GM18520 (cell line): ENCODE data around the gene CRTC2.
"Not testable (repeated sequence)": the region's sequence is repeated elsewhere in the genome, so short reads cannot be mapped to it uniquely, and the experiment has no call there.

Experiments used
- ATAC-seq: cut with Tn5 transposase; IDR thresholded peaks from one replicate; pipeline ENCODE4 v1.9.1; 2021; ENCODE audit not compliant: unreplicated experiment

CRTC2 gene

DNA sequence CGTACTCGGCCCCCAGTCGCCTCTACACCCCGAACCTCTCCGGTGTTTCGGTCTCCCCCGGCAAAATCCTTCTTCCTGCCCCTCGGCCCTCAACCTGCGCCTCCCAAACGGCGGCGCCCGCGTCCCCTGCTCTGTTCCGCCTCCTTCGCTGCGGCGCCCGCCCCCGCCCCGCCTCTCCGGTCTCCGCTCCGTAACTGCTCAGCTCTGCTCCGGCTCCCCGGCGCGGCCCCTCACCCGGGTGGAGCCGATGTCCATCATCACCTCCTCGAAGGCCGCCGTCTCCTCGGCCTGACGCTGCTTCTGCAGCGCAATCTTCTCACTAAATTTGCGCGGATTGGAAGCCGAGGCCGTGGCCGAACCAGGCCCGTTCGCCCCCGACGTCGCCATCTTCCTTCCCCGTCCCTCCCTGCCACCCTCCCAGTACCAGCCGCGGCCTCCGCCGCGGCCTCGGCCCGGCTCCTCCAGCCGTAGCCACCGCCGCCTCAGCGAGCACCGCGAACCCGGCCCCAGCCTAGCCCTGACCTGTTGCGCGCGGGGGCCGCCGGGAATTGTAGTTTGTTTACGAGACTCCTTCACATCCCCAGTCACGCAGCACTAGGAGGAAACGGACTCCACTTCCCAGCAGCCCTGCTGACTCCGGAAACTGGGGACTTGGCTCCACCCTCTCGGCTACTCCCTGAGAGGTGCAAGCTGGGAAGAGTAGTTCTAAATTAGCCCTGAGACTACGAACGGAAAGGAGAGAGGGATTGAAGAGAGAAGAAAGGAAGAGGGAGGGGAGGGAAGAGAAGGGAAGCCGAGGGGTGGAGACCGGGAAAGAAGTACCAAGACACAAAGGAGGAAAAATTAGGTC lies at the start of gene CRTC2:
Gene CRTC2 (minus strand): TSS at position 502 of the 850 bp plus-strand sequence. CDS start 115 bp downstream, at position 387.
- peak; percentile 68 for ATAC-seq

DNA sequence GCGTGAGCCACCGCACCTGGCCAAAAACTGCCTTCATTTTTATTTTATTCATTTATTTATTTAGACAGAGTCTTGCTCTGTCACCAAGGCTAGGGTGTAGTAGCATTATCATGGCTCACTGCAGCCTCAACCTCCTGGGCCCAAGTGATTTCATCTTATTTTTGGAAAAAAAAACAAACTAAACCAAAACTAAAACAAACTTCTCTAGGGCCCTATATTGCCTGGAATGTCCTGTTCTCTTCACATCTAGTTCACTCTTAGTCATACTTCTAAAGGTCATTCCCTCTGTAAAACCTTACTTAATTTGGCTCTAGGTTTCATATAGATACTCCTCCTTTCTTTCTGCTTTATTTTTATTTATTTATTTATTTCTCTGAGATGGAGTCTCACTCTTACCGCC lies 47.7 kb upstream of the CRTC2 start:
- ATAC-seq: no peak

DNA sequence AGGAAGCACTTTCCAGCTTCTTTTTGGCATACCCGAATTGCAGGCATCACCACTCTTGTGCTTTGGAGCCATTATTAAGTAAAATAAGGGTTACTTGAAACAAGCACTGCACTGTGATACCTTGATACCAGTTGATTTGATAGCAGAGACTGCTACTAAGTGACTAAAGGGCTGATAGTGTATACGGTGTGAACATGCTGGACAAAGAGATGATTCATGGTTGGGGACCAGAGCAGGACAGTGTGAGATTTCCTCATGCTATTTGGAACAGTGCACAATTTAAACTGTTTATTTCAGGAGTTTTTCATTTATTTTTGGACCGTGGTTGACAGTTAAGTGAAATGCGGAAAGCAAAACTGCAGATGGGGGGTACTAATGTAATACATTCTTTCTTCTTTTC lies 42.0 kb upstream of the CRTC2 start:
- ATAC-seq: no peak

DNA sequence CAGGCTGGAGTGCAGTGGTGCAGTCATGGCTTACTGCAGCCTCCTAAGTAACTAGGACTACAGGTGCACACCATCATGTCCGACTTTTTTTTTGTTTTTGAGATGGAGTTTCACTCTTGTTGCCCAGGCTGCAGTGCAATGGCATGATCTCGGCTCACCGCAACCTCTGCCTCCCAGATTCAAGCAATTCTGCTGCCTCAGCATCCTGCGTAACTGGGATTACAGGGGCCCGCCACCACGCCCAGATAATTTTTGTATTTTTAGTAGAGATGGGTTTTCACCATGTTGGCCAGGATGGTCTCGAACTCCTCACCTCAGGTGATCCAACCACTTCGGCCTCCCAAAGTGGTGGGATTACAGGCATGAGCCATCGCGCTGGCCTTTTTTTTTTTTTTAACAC lies 38.5 kb upstream of the CRTC2 start:
- ATAC-seq: not testable (repeated sequence)

DNA sequence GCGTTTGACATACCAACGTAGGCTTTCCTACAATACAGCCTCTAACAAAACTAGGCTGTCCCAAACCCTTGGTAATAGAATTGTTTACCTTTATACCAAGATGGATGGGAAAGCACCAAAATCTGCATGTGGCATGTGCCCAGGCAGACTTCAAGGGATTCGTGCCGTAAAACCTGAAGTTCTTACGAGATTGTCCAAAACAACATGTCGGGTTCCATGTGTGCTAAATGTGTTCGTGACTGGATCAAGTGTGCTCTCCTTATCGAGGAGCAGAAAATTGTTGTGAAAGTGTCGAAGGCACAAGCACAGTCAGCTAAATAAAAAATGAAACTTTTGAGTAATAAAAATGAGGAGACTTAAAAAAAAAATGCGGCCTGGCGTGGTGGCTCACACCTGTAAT lies 37.2 kb upstream of the CRTC2 start:
- ATAC-seq: no peak

- no peak for ATAC-seq
Observed at GRCh38 chr1:153995202-153995601, 36.8 kb upstream of the CRTC2 start.

- no peak for ATAC-seq
Observed at GRCh38 chr1:153991806-153992205, 33.4 kb upstream of the CRTC2 start.

DNA sequence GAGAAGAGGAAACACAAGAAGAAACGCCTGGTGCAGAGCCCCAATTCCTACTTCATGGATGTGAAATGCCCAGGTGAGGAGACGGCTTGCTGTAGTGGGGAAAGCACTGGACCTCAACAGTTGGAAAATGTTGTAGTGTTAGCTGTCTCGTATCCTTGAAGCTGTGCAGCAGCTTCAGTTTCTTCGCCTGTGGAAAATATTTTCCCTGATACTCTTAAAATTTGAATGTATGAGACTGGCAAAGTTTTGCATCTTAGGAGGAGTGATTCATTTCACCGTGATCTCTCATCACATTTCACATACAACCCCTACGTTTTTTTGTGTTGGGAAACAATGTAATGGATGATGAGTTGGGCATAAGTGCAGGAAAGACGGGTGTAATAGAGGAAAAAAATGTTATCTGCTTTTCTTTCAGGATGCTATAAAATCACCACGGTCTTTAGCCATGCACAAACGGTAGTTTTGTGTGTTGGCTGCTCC lies 32.8 kb upstream of the CRTC2 start:
- no peak for ATAC-seq

DNA sequence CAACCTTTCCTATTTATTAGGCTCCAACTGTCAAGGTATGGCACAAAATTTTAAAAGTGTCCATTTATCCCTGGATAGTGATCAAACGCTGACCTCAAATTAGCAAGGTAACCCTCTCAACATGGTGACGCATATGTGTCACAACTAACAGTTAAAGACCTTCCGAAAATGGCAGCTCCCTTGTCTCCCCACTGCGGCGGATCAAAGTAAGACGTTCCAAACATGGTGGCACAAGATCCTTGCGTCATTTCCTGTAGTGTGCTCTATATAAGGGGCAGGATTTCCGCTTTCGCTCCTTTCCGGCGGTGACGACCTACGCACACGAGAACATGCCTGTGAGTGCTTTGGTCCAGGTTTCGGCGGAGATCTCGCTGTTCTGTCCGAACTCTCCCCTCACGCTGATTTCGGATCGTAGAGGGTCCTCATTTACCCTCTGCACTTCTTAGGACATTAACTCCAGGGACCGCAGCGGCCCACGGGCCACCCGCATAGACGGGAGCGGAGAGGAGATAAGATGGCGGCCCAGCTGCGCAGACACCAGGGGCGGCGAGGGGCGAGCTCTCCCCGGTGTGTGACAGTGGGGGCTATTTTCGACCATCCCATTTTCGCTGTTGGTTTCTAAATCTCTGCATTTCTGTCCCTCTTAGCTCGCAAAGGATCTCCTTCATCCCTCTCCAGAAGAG lies 32.2 kb upstream of the CRTC2 start, which contains the start of gene RPS27:
Gene RPS27 (plus strand): TSS at position 295 of the 683 bp plus-strand sequence. CDS start 35 bp downstream, at position 330.
- ATAC-seq: peak; percentile 84

DNA sequence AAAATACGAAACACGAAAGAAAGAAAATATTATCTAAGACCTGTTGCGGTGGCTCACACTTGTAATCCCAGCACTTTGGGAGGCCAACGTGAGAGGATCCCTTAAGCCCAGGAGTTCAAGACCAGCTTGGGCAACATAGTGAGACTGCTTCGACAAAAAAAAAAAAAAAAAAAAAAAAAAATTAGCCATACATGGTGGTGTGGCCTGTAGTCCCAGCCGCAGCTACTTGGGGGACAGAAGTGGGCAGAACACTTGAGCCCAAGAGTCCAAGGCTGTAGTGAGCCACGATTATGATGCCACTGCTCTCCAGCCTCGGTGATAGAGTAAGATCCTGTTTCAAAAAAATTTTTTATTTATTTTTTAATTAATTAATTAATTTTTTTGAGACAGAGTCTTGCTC lies 29.2 kb upstream of the CRTC2 start:
- ATAC-seq: no peak

DNA sequence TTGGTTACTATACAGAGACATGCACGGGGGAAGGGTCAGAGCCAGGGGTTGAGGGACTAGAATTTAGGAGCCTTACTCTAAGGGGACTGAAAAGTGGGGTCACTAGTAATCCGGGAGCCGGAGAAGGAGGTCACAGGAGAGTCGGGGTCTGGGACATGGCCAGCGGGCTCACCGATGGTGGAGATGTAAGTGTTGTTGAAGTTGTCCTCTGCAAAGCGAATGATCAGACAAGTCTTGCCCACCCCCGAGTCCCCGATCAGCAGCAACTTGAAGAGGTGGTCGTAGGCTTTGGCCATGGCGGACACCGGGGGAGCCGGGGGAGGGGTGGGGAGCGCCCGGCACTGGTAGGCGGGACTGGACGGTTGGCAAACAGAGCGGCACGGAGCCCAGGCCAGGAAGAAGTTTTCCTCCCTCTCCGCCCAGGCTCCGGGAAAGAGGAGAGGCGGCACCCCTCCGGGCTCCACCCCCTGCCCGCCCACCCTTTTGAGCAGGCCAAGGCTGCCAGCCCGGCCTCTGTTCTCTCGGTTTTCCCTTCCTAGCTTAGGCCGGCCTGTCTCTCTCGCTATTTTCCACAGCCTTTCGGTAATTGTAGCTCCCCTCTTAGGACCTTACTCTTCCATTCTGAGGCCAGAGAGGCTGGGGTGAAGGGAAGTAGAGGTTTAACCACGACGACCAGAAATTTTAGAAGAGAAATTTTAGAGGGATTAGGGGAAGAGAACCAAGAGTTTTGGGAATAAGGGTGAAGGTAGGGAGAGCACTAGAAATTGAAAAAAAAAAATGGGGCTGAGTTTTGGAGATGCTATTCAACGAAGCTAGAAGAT lies 27.7 kb upstream of the CRTC2 start, which contains the start of gene RAB13:
Gene RAB13 (minus strand): TSS at position 399 of the 821 bp plus-strand sequence. CDS start 103 bp downstream, at position 296.
- ATAC-seq: no peak

DNA sequence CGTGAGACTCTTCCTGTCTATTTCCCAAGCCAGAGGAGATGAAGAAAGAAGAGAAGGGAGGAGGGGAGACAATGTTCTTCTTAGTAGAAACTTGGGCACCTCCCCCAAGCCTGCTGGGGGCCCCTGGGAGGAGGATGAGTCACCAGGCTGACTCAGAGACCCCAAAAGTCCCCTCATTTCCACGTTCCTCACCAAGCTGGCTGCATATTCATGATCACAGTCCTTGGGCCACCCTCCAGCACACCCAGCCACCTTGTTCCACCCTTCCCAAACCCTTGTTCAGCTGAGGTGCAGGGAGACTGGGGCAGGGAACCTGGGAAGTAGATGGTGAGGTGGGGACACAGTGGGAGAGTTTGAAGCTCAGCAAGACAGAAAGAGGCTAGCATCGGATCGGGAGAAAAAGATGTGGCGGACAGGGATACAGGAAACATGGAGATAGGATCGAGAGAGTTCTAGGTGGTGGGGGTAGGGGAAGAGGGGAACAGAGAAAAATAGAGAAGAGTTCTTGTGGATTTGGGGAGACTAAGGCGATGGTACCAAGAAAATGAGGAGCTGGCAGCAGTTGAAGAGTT lies 27.0 kb upstream of the CRTC2 start:
- no peak for ATAC-seq

DNA sequence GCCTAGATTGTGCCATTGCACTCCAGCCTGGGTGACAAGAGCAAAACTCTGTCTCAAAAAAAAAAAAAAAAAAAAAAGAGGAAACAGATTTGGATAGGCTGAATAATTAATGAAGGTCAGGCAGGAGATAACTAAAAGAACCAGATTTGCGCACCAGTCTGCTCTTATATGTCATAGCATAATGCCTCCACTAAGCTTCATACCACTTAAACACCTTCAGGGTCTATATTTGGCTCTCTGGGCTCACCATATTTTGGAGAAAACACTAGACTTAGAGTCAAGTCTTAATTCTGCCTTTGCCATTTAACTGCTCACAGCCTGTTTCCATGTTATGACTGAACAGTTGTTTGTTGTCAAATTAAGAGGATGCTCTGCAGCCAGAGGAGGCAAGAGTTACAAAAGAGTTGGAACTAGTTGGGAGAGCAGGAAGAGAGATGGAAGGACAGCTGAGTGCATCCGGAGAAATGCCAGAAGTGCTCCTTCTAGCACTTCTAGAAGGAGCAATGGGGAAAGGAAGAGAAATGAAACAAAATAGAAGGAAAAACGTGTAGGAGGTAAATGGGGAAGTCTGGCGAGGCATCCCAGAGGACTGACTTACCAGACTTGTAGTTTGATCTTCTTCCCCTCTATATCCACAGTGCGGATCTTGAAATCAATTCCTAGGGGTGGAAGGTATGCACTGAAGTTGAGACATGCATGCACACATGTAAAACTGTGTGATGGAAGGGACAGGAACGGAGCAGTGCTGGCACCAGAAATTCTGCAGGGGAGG lies 25.9 kb upstream of the CRTC2 start:
- no peak for ATAC-seq

DNA sequence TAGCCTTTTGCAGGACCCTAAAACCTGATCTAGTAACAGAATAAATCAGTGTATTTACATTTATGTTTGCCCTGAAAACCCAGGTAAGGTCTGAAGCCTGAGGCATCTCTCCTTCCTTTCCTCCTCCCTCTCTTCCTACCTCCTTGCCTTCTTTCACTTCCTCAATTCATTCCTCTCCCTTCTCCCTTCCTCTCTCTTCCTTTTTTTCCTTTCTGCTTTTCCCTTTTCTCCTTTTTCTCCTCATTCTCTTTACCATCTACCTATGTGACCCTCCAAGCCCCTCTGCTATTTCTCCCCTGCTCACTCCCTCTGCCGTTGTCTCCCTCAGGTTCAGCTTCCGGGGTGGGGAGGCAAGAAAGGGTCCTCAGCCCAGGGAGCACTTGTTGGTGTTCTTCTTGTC lies 23.3 kb upstream of the CRTC2 start:
- not testable (repeated sequence) for ATAC-seq

DNA sequence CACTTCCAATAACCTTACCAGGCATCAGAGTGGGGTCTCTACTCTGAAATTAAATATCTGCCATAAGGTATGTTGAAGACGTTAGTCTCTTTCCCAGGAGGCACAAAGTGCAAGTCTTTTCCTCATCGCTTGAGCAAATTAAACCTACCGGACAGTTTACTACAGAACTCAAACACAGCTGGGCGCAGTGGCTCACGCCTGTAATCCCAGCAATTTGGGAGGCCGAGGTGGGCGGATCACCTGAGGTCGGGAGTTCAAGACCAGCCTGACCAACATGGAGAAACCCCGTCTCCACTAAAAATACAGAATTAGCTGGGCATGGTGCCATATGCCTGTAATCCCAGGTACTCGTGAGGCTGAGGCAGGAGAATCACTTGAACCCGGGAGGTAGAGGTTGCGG lies 20.7 kb upstream of the CRTC2 start:
- ATAC-seq: not testable (repeated sequence)

DNA sequence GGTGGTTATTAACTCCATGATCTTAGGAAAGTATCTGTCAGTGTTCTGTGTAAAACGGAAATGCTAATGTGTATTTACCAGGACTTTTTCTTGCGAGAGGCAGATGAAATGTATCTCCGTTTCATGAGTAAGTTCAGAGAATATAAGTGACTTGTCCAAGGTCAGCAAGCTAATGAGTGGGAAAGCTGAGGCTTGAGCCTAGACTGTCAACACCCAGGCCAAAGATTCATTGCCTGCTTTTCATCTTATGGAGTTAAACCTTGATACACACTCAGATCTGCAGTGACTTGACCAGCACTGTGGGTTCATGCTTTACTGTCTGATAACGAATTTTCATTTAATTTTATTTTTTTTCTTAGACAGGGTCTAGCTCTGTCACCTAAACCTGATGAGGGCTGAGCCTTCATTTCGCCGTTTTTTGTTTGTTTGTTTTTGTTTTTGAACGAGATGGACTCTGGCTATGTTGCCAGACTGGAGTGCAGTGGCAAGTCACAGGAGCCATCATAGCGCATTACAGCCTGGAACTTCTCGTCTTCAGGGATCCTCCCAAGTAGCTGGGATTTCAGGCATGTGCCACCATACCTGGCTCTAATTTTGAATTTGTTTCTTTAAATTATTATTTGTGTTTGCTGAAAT lies 20.0 kb upstream of the CRTC2 start:
- ATAC-seq: no peak

DNA sequence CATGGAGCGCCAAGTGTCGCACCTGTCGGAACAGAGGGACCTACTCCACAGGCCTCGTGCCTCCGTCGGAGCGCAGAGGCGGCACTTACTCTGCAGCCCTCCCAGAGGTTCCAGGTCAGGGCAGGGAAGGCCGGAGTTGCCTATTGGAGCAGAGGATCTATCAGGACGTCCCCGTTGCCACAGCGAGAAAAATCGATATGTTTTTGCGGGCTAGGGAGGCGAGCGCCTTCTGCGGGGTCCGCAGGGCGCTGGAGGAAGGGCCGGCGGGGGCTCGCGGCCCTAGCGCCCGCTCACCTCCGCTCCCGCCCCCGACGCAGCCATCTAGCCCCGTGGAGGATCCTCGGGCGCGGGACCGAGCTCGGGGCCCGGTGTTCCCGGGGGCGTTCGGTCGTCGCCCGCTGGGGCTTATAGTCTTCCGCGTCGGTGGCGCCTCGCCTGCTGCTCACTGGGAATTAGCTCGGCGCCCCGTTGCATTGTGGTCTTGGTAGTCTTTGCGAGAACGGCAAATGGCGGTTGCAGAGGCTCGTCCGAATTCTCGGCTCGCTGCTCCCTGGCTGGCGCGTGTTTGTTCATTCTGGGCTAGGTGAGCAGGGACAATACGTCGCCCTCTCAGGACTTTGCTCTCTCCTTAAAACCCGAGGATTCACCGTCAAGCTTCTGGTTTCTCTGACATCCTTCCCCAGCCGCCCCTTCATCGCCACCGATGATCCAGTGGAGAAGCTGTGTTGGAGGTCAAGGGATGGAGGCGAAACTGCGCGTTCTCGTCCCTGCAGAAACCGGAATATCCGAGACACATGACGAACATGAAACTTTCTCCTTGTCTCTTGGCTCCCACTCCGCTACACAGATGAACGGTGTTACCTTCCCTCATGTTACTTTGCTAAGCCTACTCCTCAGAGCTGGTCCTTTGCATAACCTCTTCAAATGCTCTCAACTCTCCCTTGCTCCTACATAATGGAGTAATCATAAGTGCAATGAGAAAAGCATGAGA lies 19.1 kb upstream of the CRTC2 start, which contains the start of gene JTB:
Gene JTB (minus strand): TSS at position 425 of the 991 bp plus-strand sequence. CDS start 422 bp downstream, at position 3.
- peak; percentile 59 for ATAC-seq

DNA sequence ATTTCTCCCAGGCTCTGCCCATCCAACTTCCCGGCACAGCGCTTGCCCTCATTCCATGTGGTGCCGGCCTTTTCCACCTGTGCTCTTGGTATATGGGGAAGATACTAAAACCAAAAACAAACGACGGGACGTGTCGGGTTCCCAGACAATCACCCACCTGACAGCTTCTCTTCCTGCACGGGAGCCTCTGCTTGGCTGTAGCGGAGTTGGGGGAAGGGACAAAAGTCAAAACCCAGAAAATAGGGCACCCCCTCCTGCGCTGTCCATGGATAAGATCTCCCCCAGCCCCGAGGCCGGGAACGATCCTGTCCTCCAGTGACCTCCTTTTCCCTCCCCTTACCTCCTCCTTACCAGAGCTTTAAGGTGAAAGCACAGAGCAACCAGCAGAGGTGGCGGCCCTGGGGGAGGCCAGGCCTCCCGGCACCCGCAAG lies 18.4 kb upstream of the CRTC2 start:
- ATAC-seq: no peak
